ENCODE data around the gene IRF4. TPM values are rescaled to one million over a fixed set of nuclear protein-coding genes. Genes with fewer than 3 reads are reported as not detected.

Gene IRF4
- total RNA-seq, 1 experiment from 2014 or later, result not detected

- Mint-ChIP-seq H3K9me3 (ENCODE audit: low read depth, unreplicated experiment) (no peaks in the 10 kb centered on the region), H3K4me3 (ENCODE audit: low read depth, unreplicated experiment) (no peak overlapping the region), H3K36me3 (ENCODE audit: insufficient read depth, unreplicated experiment) (peaks cover 7% of the 10 kb centered on the region), H3K4me1 (ENCODE audit: low read depth, unreplicated experiment) (peaks cover 9% of the 10 kb centered on the region), H3K27ac (ENCODE audit: unreplicated experiment) (no peak overlapping the region), H3K27me3 (ENCODE audit: unreplicated experiment) (peaks cover 53% of the 10 kb centered on the region)
- no TSS peak for BruUV-seq (replicated peaks)
- intact Hi-C loops (cut with micrococcal nuclease; ENCODE audit: unreplicated experiment), result no loop called here
- no peak for DNase-seq
- TF ChIP-seq, protein P1, sequence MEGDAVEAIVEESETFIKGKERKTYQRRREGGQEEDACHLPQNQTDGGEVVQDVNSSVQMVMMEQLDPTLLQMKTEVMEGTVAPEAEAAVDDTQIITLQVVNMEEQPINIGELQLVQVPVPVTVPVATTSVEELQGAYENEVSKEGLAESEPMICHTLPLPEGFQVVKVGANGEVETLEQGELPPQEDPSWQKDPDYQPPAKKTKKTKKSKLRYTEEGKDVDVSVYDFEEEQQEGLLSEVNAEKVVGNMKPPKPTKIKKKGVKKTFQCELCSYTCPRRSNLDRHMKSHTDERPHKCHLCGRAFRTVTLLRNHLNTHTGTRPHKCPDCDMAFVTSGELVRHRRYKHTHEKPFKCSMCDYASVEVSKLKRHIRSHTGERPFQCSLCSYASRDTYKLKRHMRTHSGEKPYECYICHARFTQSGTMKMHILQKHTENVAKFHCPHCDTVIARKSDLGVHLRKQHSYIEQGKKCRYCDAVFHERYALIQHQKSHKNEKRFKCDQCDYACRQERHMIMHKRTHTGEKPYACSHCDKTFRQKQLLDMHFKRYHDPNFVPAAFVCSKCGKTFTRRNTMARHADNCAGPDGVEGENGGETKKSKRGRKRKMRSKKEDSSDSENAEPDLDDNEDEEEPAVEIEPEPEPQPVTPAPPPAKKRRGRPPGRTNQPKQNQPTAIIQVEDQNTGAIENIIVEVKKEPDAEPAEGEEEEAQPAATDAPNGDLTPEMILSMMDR (IDR thresholded peaks at IDR 0.05; ENCODE audit: unreplicated experiment), result no peak
- CTCF ChIA-PET, result no interaction called here
Measured at GRCh38 chr6:397604-398003, 6.1 kb downstream of the IRF4 start.

DNA sequence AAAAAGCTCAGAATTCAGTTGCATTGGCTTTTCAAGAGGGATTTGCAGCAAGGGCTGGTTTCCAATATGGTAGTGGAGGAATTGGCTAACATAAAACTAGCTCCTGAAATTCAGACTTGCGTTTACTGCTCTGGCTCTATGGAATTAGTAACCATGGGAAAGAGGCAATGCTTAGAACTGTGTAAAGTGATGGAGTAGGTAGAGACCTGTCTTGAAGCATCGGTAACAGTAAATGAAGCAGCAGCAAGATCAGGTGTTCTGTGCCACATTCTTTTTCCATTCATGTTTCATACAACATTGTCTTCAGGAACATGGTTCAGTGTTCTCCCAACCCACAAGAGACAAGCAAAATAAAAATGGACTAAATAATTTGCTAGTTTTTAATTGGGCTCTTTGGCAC is 6.5 kb downstream of the IRF4 start:
- peaks cover 7% of the 10 kb centered on the region for H3K36me3 Mint-ChIP-seq (ENCODE audit: insufficient read depth, unreplicated experiment)
- no TSS peak for BruUV-seq (replicated peaks)
- CTCF ChIA-PET, result no interaction called here
- no peak overlapping the region for H3K4me3 Mint-ChIP-seq (ENCODE audit: low read depth, unreplicated experiment)
- no peak overlapping the region for H3K27ac Mint-ChIP-seq (ENCODE audit: unreplicated experiment)
- peaks cover 9% of the 10 kb centered on the region for H3K4me1 Mint-ChIP-seq (ENCODE audit: low read depth, unreplicated experiment)
- H3K9me3 Mint-ChIP-seq (ENCODE audit: low read depth, unreplicated experiment), result no peaks in the 10 kb centered on the region
- peaks cover 52% of the 10 kb centered on the region for H3K27me3 Mint-ChIP-seq (ENCODE audit: unreplicated experiment)
- intact Hi-C loops (cut with micrococcal nuclease; ENCODE audit: unreplicated experiment), result no loop called here
- TF ChIP-seq, protein P1 (IDR thresholded peaks at IDR 0.05; ENCODE audit: unreplicated experiment), result no peak
- no peak for DNase-seq

- Mint-ChIP-seq H3K27me3 (ENCODE audit: unreplicated experiment) (peaks cover 50% of the 10 kb centered on the region), H3K4me1 (ENCODE audit: low read depth, unreplicated experiment) (peaks cover 5% of the 10 kb centered on the region), H3K4me3 (ENCODE audit: low read depth, unreplicated experiment) (no peak overlapping the region), H3K9me3 (ENCODE audit: low read depth, unreplicated experiment) (no peaks in the 10 kb centered on the region), H3K27ac (ENCODE audit: unreplicated experiment) (no peak overlapping the region), H3K36me3 (ENCODE audit: insufficient read depth, unreplicated experiment) (peaks cover 4% of the 10 kb centered on the region)
- intact Hi-C loops (cut with micrococcal nuclease; ENCODE audit: unreplicated experiment), result no loop called here
- BruUV-seq (replicated peaks), result no TSS peak
- TF ChIP-seq, protein P1 (IDR thresholded peaks at IDR 0.05; ENCODE audit: unreplicated experiment), result no peak
- no peak for DNase-seq
- CTCF ChIA-PET, result no interaction called here
Measured at GRCh38 chr6:398558-399078, 7.1 kb downstream of the IRF4 start.

GRCh38 chr6:399785-400534 is 8.4 kb downstream of the IRF4 start:
- TF ChIP-seq, protein P1 (IDR thresholded peaks at IDR 0.05; ENCODE audit: unreplicated experiment), result no peak
- peaks cover 50% of the 10 kb centered on the region for H3K27me3 Mint-ChIP-seq (ENCODE audit: unreplicated experiment)
- no peak for DNase-seq
- H3K4me1 Mint-ChIP-seq (ENCODE audit: low read depth, unreplicated experiment), result no peaks in the 10 kb centered on the region
- no TSS peak for BruUV-seq (replicated peaks)
- intact Hi-C loops (cut with micrococcal nuclease; ENCODE audit: unreplicated experiment), result no loop called here
- H3K4me3 Mint-ChIP-seq (ENCODE audit: low read depth, unreplicated experiment), result no peak overlapping the region
- no peaks in the 10 kb centered on the region for H3K36me3 Mint-ChIP-seq (ENCODE audit: insufficient read depth, unreplicated experiment)
- no peak overlapping the region for H3K27ac Mint-ChIP-seq (ENCODE audit: unreplicated experiment)
- no peaks in the 10 kb centered on the region for H3K9me3 Mint-ChIP-seq (ENCODE audit: low read depth, unreplicated experiment)
- CTCF ChIA-PET, result no interaction called here

Measured in Calu3 (cell line).